H9 (cell line): ENCODE results near the gene MEF2C. TPM values are rescaled to one million over a fixed set of nuclear protein-coding genes. Genes with fewer than 3 reads are reported as not detected.

ENCODE experiments used
- DNase-seq: peaks from one replicate; pipeline ENCODE4 v3.0.0-alpha.2; 2017
- H2AFZ ChIP-seq: one replicate; pipeline ENCODE4 v1.6.1; 2013; ENCODE audit warnings: mild to moderate bottlenecking, low read length, control low read depth, moderate library complexity
- H2AK5ac ChIP-seq: 2 replicates; pipeline ENCODE4 v1.6.1; 2013; ENCODE audit warnings: low read length, control low read depth, mixed read lengths; ENCODE audit not compliant: insufficient read length
- H2BK120ac ChIP-seq: one replicate; pipeline ENCODE4 v1.6.1; 2013; ENCODE audit warnings: low read depth, mild to moderate bottlenecking, low read length, control low read depth, inconsistent platforms; ENCODE audit not compliant: poor library complexity, severe bottlenecking
- H2BK12ac ChIP-seq: 2 replicates; pipeline ENCODE4 v1.6.1; 2013; ENCODE audit warnings: low read length, control low read depth, mixed read lengths, low read depth; ENCODE audit not compliant: insufficient read length
- H2BK15ac ChIP-seq: 2 replicates; pipeline ENCODE4 v1.6.1; 2013; ENCODE audit warnings: low read depth, low read length, control low read depth
- H2BK20ac ChIP-seq: one replicate; pipeline ENCODE4 v1.6.1; 2013; ENCODE audit warnings: low read depth, mild to moderate bottlenecking, low read length, control low read depth, inconsistent platforms; ENCODE audit not compliant: poor library complexity, severe bottlenecking
- H2BK5ac ChIP-seq: 2 replicates; pipeline ENCODE4 v1.6.1; 2013; ENCODE audit warnings: low read length, control low read depth, mixed read lengths; ENCODE audit not compliant: insufficient read length
- H3K14ac ChIP-seq: 2 replicates; pipeline ENCODE4 v1.6.1; 2013; ENCODE audit warnings: low read length, control low read depth; ENCODE audit not compliant: insufficient read depth
- H3K18ac ChIP-seq: 2 replicates; pipeline ENCODE4 v1.6.1; 2013; ENCODE audit warnings: low read depth, mild to moderate bottlenecking, mixed read lengths, low read length, control low read depth; ENCODE audit not compliant: insufficient read length
- H3K23ac ChIP-seq: 2 replicates; pipeline ENCODE4 v1.6.1; 2013; ENCODE audit warnings: low read length, control low read depth, mixed read lengths, low read depth; ENCODE audit not compliant: insufficient read length
- H3K23me2 ChIP-seq: 2 replicates; pipeline ENCODE4 v1.6.1; 2013; ENCODE audit warnings: low read depth, mild to moderate bottlenecking, mixed read lengths, low read length, control low read depth; ENCODE audit not compliant: insufficient read length, poor library complexity, severe bottlenecking
- H3K27ac ChIP-seq: 2 replicates; pipeline ENCODE4 v1.5.1; 2013; ENCODE audit warnings: low read length, control low read depth, mixed read lengths, low read depth; ENCODE audit not compliant: insufficient read length
- H3K27me3 ChIP-seq: 2 replicates; pipeline ENCODE4 v1.6.1; 2013; ENCODE audit warnings: low read length, control low read depth, inconsistent platforms; ENCODE audit not compliant: insufficient read depth
- H3K4ac ChIP-seq: 2 replicates; pipeline ENCODE4 v1.6.1; 2013; ENCODE audit warnings: low read depth, mild to moderate bottlenecking, control low read depth, inconsistent platforms, low read length, moderate library complexity
- H3K4me1 ChIP-seq: 2 replicates; pipeline ENCODE4 v1.6.1; 2013; ENCODE audit warnings: low read length, control low read depth, inconsistent platforms; ENCODE audit not compliant: insufficient read depth
- H3K4me2 ChIP-seq: 2 replicates; pipeline ENCODE4 v1.6.1; 2013; ENCODE audit warnings: low read length, control low read depth, mixed read lengths; ENCODE audit not compliant: insufficient read length, insufficient read depth
- H3K56ac ChIP-seq: 2 replicates; pipeline ENCODE4 v1.6.1; 2013; ENCODE audit warnings: low read depth, mild to moderate bottlenecking, mixed read lengths, low read length, control low read depth; ENCODE audit not compliant: insufficient read length
- H3K79me1 ChIP-seq: 2 replicates; pipeline ENCODE4 v1.6.1; 2013; ENCODE audit warnings: low read depth, mild to moderate bottlenecking, moderate library complexity, low read length, control low read depth, inconsistent platforms; ENCODE audit not compliant: insufficient read depth, poor library complexity, severe bottlenecking
- H3K79me2 ChIP-seq: 2 replicates; pipeline ENCODE4 v1.6.1; 2013; ENCODE audit warnings: low read length, control low read depth, inconsistent platforms; ENCODE audit not compliant: insufficient read depth
- H3K9ac ChIP-seq: 2 replicates; pipeline ENCODE4 v1.6.1; 2013; ENCODE audit warnings: low read length, control low read depth, mixed read lengths; ENCODE audit not compliant: insufficient read length; ENCODE audit errors: extremely low read depth
- H3K9me3 ChIP-seq: one replicate; pipeline ENCODE4 v1.6.1; 2013; ENCODE audit warnings: low read depth, low read length, inconsistent platforms; ENCODE audit not compliant: control insufficient read depth
- H3T11ph ChIP-seq: one replicate; pipeline ENCODE4 v1.6.1; 2013; ENCODE audit warnings: mild to moderate bottlenecking, low read length, control low read depth, inconsistent platforms
- H4K20me1 ChIP-seq: one replicate; pipeline ENCODE4 v1.6.1; 2013; ENCODE audit not compliant: control insufficient read depth, insufficient read length, insufficient read depth
- H4K5ac ChIP-seq: 2 replicates; pipeline ENCODE4 v1.6.1; 2013; ENCODE audit warnings: low read depth, mild to moderate bottlenecking, mixed read lengths, low read length, control low read depth; ENCODE audit not compliant: insufficient read length
- H4K8ac ChIP-seq: replicated peaks from 2 replicates; pipeline ENCODE4 v1.6.1; 2013; ENCODE audit warnings: low read length, control low read depth, mixed read lengths, low read depth; ENCODE audit not compliant: insufficient read length
- H4K91ac ChIP-seq: 2 replicates; pipeline ENCODE4 v1.6.1; 2013; ENCODE audit warnings: low read depth, mild to moderate bottlenecking, moderate library complexity, mixed read lengths, low read length, control low read depth; ENCODE audit not compliant: insufficient read length
- H3K27ac Mint-ChIP-seq, 3 experiments: 2 replicates in 2 of 3; 3 replicates in 1 of 3; pipeline ENCODE4 v1.8.0; 2020 to 2021; ENCODE audit warnings: mixed read lengths in 3 of 3, mild to moderate bottlenecking in 1 of 3, moderate library complexity in 1 of 3
- H3K27me3 Mint-ChIP-seq: 2 replicates; pipeline ENCODE4 v1.8.0; 2021; ENCODE audit warnings: low read depth, mild to moderate bottlenecking, moderate library complexity, mixed read lengths
- H3K36me3 Mint-ChIP-seq, 3 experiments: 2 replicates in 2 of 3; 3 replicates in 1 of 3; pipeline ENCODE4 v1.8.0; 2020 to 2021; ENCODE audit warnings: low read depth in 3 of 3, mixed read lengths in 3 of 3; ENCODE audit not compliant: insufficient read depth in 1 of 3
- H3K4me1 Mint-ChIP-seq, 2 experiments: 2 replicates each; pipeline ENCODE4 v1.8.0; 2020; ENCODE audit warnings: mixed read lengths in 2 of 2
- H3K4me3 Mint-ChIP-seq, 2 experiments: 2 replicates in 1 of 2; 3 replicates in 1 of 2; pipeline ENCODE4 v1.8.0; 2020 to 2021; ENCODE audit warnings: mild to moderate bottlenecking in 2 of 2, mixed read lengths in 2 of 2, moderate library complexity in 1 of 2
- H3K9me3 Mint-ChIP-seq, 2 experiments: 2 replicates in 1 of 2; 3 replicates in 1 of 2; pipeline ENCODE4 v1.8.0; 2020; ENCODE audit warnings: mild to moderate bottlenecking in 2 of 2, mixed read lengths in 2 of 2, moderate library complexity in 1 of 2
- WGBS: extraction: QIAGEN DNeasy Blood & Tissue Kit; methylation state at CpG from one replicate; pipeline ENCODE4 v1.1.7; 2013; ENCODE audit warnings: missing lambda C conversion rate, low lambda C conversion rate, mixed read lengths; ENCODE audit not compliant: insufficient read length; ENCODE audit errors: extremely low coverage; 5-methylcytosine and 5-hydroxymethylcytosine counted together
- total RNA-seq: library from RNA; stranded (reverse); gene quantifications from 2 replicates; pipeline ENCODE4 v1.2.1, GENCODE V29; 2021
- TF ChIP-seq, protein P1 (sequence below): fragments of 200-600 bp; sonication (generic); conservative IDR thresholded peaks from 3 replicates; pipeline ENCODE4 v1.8.0; 2021; ENCODE audit warnings: antibody characterized with exemption, mild to moderate bottlenecking

MEF2C gene
- total RNA-seq, 1 experiment from 2014 or later = 0.11 TPM

GRCh38 chr5:88690409-88691229, 192.4 kb downstream of the MEF2C start:
- Histone ChIP-seq H2AFZ (no peak overlapping the region), H2BK120ac (no peak overlapping the region), H3K27ac (no peak overlapping the region), H4K20me1 (no peaks in the 10 kb centered on the region), H2AK5ac (no peak overlapping the region), H3K4ac (no peak overlapping the region), H3K56ac (no peak overlapping the region), H3K27me3 (peaks cover 98% of the 10 kb centered on the region), H4K8ac (no peak overlapping the region), H3K18ac (no peak overlapping the region), H3K4me1 (peaks cover 9% of the 10 kb centered on the region; the same call in 1 of the 2 replicates), H3K9me3 (no peaks in the 10 kb centered on the region), H3K23me2 (peaks cover 28% of the 10 kb centered on the region), H3K79me1 (no peaks in the 10 kb centered on the region), H4K91ac (no peak overlapping the region), H3K14ac (no peak overlapping the region), H2BK5ac (no peak overlapping the region), H4K5ac (no peak overlapping the region), H3K23ac (no peak overlapping the region), H3K4me2 (peak overlapping the region; percentile 56), H3T11ph (no peak overlapping the region), H2BK20ac (no peak overlapping the region), H3K79me2 (no peaks in the 10 kb centered on the region), H2BK12ac (no peak overlapping the region), H2BK15ac (no peak overlapping the region), H3K9ac (no peak overlapping the region)
- WGBS = no CpG with 5 or more reads among the region's 47 CpGs
- DNase-seq = peak; percentile 82
- Mint-ChIP-seq H3K27me3 (peaks cover 100% of the 10 kb centered on the region), H3K9me3 (peaks cover 8 to 15% of the 10 kb centered on the region in 2 experiments; a peak in 4 of 5 replicates), H3K27ac (no peak overlapping the region; a peak in 1 of 7 replicates), H3K36me3 (peaks cover 0 to 2% (median 0%) of the 10 kb centered on the region in 3 experiments; a peak in 1 of 7 replicates), H3K4me1 (peaks cover 51 to 81% of the 10 kb centered on the region in 2 experiments), H3K4me3 (peak overlapping the region; percentile 3 to 72; a peak in 4 of 5 replicates)
- TF ChIP-seq, protein P1, sequence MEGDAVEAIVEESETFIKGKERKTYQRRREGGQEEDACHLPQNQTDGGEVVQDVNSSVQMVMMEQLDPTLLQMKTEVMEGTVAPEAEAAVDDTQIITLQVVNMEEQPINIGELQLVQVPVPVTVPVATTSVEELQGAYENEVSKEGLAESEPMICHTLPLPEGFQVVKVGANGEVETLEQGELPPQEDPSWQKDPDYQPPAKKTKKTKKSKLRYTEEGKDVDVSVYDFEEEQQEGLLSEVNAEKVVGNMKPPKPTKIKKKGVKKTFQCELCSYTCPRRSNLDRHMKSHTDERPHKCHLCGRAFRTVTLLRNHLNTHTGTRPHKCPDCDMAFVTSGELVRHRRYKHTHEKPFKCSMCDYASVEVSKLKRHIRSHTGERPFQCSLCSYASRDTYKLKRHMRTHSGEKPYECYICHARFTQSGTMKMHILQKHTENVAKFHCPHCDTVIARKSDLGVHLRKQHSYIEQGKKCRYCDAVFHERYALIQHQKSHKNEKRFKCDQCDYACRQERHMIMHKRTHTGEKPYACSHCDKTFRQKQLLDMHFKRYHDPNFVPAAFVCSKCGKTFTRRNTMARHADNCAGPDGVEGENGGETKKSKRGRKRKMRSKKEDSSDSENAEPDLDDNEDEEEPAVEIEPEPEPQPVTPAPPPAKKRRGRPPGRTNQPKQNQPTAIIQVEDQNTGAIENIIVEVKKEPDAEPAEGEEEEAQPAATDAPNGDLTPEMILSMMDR = peak; percentile 98
